PC-3 (cell line): Measurements from ENCODE around the gene MAP2K5.

Source experiments
- CTCF ChIP-seq: fragments of 300-600 bp; sonication (generic); conservative IDR thresholded peaks from 2 replicates; pipeline ENCODE4 v1.5.1; 2017; ENCODE audit warnings: antibody characterized with exemption, low read depth, mild to moderate bottlenecking, low read length
- EZH2 ChIP-seq: fragments of 300-600 bp; sonication (generic); IDR thresholded peaks from one replicate; pipeline ENCODE4 v1.6.1; 2017; ENCODE audit warnings: antibody characterized with exemption, mild to moderate bottlenecking, low read length; ENCODE audit not compliant: unreplicated experiment
- EZH2phosphoT487 ChIP-seq: fragments of 300-600 bp; sonication (generic); IDR thresholded peaks from 2 replicates; pipeline ENCODE4 v1.6.1; 2018; ENCODE audit warnings: mild to moderate bottlenecking, antibody characterized with exemption, low read length, borderline replicate concordance

GRCh38 chr15:67613211-67613610, 70.7 kb downstream of the MAP2K5 start:
- no peak for TF ChIP-seq CTCF
- TF ChIP-seq EZH2phosphoT487, result no peak
- no peak for TF ChIP-seq EZH2
